Spleen (tissue), 11 donors: Measurements from ENCODE around the gene BSND. TPM values are rescaled to one million over a fixed set of nuclear protein-coding genes. Genes with fewer than 3 reads are reported as not detected.

Experiments
- DNase-seq: peaks from one replicate; pipeline ENCODE4 v3.0.0-alpha.2; 2020
- H3K27ac ChIP-seq, 8 donors: fragments of 200-600 bp; sonication (generic) in 7 of 8; 1 replicate in 4 of 8; 2 replicates in 4 of 8; pipeline versions ENCODE4 v1.5.0 to v1.8.0; 2016 to 2021; ENCODE audit warnings: inconsistent platforms in 4 of 8, mild to moderate bottlenecking in 4 of 8, moderate library complexity in 1 of 8
- H3K27me3 ChIP-seq, 7 donors: fragments of 200-600 bp; sonication (generic) in 6 of 7; replicated peaks in 1 of 7; 1 replicate in 4 of 7; 2 replicates in 3 of 7; pipeline versions ENCODE4 v1.5.0 to v1.8.0; 2016 to 2021; ENCODE audit warnings: inconsistent platforms in 3 of 7, mild to moderate bottlenecking in 1 of 7
- H3K36me3 ChIP-seq, 6 donors: fragments of 200-600 bp; sonication (generic) in 5 of 6; 1 replicate in 4 of 6; 2 replicates in 2 of 6; pipeline versions ENCODE4 v1.5.0 to v1.8.0; 2016 to 2021; ENCODE audit warnings: inconsistent platforms in 2 of 6
- H3K4me1 ChIP-seq, 6 donors: fragments of 200-600 bp; sonication (generic) in 5 of 6; 1 replicate in 3 of 6; 2 replicates in 3 of 6; pipeline versions ENCODE4 v1.5.0 to v1.8.0; 2016 to 2021; ENCODE audit warnings: inconsistent platforms in 3 of 6
- H3K4me3 ChIP-seq, 8 donors: fragments of 200-600 bp; sonication (generic) in 7 of 8; 1 replicate in 4 of 8; 2 replicates in 4 of 8; pipeline versions ENCODE4 v1.5.0 to v1.8.0; 2016 to 2021; ENCODE audit warnings: inconsistent platforms in 4 of 8, mild to moderate bottlenecking in 4 of 8, moderate library complexity in 2 of 8
- H3K9me3 ChIP-seq, 8 donors: fragments of 200-600 bp; sonication (generic) in 7 of 8; 1 replicate in 4 of 8; 2 replicates in 4 of 8; pipeline versions ENCODE4 v1.5.0 to v1.8.0; 2016 to 2021; ENCODE audit warnings: inconsistent platforms in 4 of 8
- POLR2A ChIP-seq, 3 donors: fragments of 450-650 bp; IDR thresholded peaks; one replicate each; pipeline ENCODE4 v1.5.1; 2017; ENCODE audit warnings: antibody characterized with exemption in 3 of 3, mild to moderate bottlenecking in 1 of 3
- POLR2AphosphoS5 ChIP-seq, 3 donors: sonication (generic); formaldehyde crosslinking; IDR thresholded peaks; one replicate each; pipeline ENCODE4 v1.5.1; 2017; ENCODE audit warnings: antibody characterized with exemption in 3 of 3
- WGBS, 5 donors: extraction: QIAGEN DNeasy Blood & Tissue Kit in 3 of 5; methylation state at CpG; one replicate each; pipeline versions ENCODE4 v1.1.5 to v1.1.7; 2013 to 2018; 5-methylcytosine and 5-hydroxymethylcytosine counted together
- intact Hi-C: fragments of 100-400 bp; cut with DNase I; formaldehyde crosslinking; loops from one replicate; pipeline ENCODE4 v1.15.0; 2023; ENCODE audit warnings: low total_unique reads
- polyA plus RNA-seq, 3 donors: library from polyadenylated mRNA; stranded (reverse); fragments of 200-250 nt; gene quantifications; one replicate each; pipeline ENCODE4 v1.2.1, GENCODE V29; 2013
- total RNA-seq, 7 donors: library from RNA; depleted of rRNA in 3 of 7; stranded (reverse); fragments of >200 nt in 3 of 7; fragmentation: NEBNext Ultra II Directional in 4 of 7; extraction: Animal tissue kit (Norgen Biotek cat#: 25700) in 4 of 7; gene quantifications; one replicate each; pipeline versions ENCODE4 v1.1.0 to v1.2.1, GENCODE V29; 2016 to 2021
- TF ChIP-seq, protein P1 (sequence below), 11 experiments: fragments of 200-600 bp in 7 of 11; fragments of 450-650 bp in 4 of 11; sonication (generic) in 4 of 11; IDR thresholded peaks in 8 of 11; conservative IDR thresholded peaks in 3 of 11; 1 replicate in 7 of 11; 2 replicates in 4 of 11; pipeline versions ENCODE4 v1.4.0 to v1.8.0; 2016 to 2021; ENCODE audit warnings: antibody characterized with exemption in 11 of 11, inconsistent platforms in 4 of 11, mild to moderate bottlenecking in 1 of 11
- donor health status: healthy with polysubstance abuse.
- donor health status: DM: no; HTN: no; CAD: no; lungs with moderate emphysema.
- donor health status: DM: no; HTN: no; CAD: no.
- donor health status: Bipolar disorder and iron deficiency.
- donor health status: healthy.
- donor health status: DM: no; HTN: no; CAD: no.
- donor health status: DM: yes; HTN: yes; CAD: no.

Gene BSND
- total and polyA plus RNA-seq, 10 donors = 0.02 to 0.20 (median 0.09) TPM; not detected in 5

DNA sequence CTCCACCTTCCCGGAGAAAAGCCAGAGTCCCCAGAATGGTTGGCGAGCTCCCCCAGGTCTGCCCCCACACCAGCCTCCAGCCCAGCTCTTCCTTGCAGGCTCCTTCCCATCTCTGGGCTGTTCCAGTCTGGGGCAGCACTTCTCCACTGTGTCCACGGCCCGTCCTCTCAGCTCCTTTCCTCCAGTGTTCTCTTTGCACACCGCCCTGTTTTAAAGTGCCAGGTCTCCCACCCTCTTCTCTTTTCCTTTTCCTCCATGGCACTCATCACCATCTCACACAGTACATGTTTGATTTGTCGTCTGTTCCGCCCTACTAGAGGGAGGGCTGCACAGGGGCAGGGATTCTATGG lies 34.5 kb downstream of the BSND start:
- no peak overlapping the region for H3K4me3 ChIP-seq
- H3K27ac ChIP-seq = no peak overlapping the region
- intact Hi-C loops = no loop called here
- no peaks in the 10 kb centered on the region for H3K9me3 ChIP-seq
- H3K4me1 ChIP-seq = peaks cover 0 to 18% (median 4%) of the 10 kb centered on the region in 6 donors
- H3K27me3 ChIP-seq = peaks cover 0 to 50% (median 0%) of the 10 kb centered on the region in 7 donors
- 74 to 90% (median 86%) methylated on average over 7 of the region's 7 CpGs for WGBS, 5 donors
- no peak for TF ChIP-seq POLR2AphosphoS5 (IDR thresholded peaks at IDR 0.05)
- no peak for TF ChIP-seq POLR2A (IDR thresholded peaks at IDR 0.05)
- TF ChIP-seq, protein P1, sequence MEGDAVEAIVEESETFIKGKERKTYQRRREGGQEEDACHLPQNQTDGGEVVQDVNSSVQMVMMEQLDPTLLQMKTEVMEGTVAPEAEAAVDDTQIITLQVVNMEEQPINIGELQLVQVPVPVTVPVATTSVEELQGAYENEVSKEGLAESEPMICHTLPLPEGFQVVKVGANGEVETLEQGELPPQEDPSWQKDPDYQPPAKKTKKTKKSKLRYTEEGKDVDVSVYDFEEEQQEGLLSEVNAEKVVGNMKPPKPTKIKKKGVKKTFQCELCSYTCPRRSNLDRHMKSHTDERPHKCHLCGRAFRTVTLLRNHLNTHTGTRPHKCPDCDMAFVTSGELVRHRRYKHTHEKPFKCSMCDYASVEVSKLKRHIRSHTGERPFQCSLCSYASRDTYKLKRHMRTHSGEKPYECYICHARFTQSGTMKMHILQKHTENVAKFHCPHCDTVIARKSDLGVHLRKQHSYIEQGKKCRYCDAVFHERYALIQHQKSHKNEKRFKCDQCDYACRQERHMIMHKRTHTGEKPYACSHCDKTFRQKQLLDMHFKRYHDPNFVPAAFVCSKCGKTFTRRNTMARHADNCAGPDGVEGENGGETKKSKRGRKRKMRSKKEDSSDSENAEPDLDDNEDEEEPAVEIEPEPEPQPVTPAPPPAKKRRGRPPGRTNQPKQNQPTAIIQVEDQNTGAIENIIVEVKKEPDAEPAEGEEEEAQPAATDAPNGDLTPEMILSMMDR (IDR thresholded peaks at IDR 0.05 in 8 of 11, conservative IDR thresholded peaks at IDR 0.05 in 3 of 11) = no peak
- H3K36me3 ChIP-seq = no peaks in the 10 kb centered on the region
- DNase-seq = no peak

DNA sequence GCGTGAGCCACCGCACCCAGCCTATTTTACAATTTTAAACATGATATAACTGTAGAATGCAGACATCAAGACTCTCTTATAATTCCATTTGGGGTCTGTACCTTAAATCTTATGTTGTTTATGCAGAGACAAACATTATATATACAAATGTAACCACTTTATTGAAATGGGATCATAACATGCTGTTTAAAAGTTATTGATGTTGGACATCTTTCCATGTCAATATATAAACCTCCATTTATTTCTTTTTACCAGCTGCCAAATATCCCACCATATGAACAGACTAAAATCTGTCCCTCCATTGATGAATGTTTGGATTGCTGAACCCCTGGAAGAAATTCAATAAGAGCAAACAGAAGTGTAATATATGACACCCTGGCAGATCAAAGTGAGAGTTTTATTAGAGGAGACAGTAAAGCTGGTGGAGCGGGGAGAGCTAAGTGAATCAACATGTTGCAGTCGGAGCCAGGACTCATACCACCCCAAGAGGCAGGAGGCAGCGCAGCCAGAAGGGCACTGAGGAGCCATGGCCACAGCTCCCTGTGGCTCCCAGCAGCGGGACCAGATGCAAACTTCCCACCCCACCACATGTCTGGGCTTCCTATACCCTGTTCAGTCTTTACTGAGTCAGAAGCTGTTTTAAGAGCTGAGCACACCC lies 35.9 kb downstream of the BSND start:
- WGBS, 5 donors = 85 to 98% (median 89%) methylated on average over 6 of the region's 6 CpGs
- intact Hi-C loops = no loop called here
- H3K36me3 ChIP-seq = no peaks in the 10 kb centered on the region
- H3K9me3 ChIP-seq = no peaks in the 10 kb centered on the region
- H3K27me3 ChIP-seq = peaks cover 0 to 64% (median 7%) of the 10 kb centered on the region in 7 donors
- no peak overlapping the region for H3K4me3 ChIP-seq
- H3K4me1 ChIP-seq = peaks cover 0 to 29% (median 8%) of the 10 kb centered on the region in 6 donors
- TF ChIP-seq POLR2AphosphoS5 (IDR thresholded peaks at IDR 0.05) = no peak
- TF ChIP-seq, protein P1 (IDR thresholded peaks at IDR 0.05 in 8 of 11, conservative IDR thresholded peaks at IDR 0.05 in 3 of 11) = no peak
- no peak for TF ChIP-seq POLR2A (IDR thresholded peaks at IDR 0.05)
- DNase-seq = no peak
- H3K27ac ChIP-seq = no peak overlapping the region

DNA sequence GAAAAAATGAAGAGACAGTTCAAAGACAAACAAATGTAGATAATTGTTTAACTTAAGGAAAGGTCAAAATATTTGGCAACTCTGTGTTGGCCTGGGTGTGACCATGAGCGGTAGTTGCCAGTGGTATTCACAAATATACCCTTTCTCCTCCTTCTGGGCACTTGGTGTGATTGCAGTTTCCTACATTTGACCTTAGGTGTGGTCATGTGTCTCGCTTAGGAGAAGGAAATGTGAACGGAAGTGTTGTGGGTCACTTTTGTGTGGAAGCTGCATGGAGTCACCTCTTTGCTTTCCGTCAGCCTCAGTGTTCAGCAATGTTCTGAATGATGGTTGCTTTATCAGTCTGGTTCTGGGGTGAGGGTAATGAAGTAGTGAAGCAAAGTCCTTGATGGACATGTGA lies 37.2 kb downstream of the BSND start:
- Histone ChIP-seq H3K27me3 (peaks cover 0 to 77% (median 19%) of the 10 kb centered on the region in 7 donors), H3K4me3 (no peak overlapping the region), H3K4me1 (peaks cover 0 to 40% (median 13%) of the 10 kb centered on the region in 6 donors), H3K36me3 (no peaks in the 10 kb centered on the region), H3K9me3 (no peaks in the 10 kb centered on the region), H3K27ac (peak overlapping the region in 3 of 8 donors; percentile 35 to 62 (median 59))
- 26 to 54% (median 31%) methylated on average over 4 of the region's 4 CpGs for WGBS, 5 donors
- TF ChIP-seq, protein P1 (IDR thresholded peaks at IDR 0.05 in 8 of 11, conservative IDR thresholded peaks at IDR 0.05 in 3 of 11) = peak in 5 of 11 experiments; percentile 20 to 53 (median 36)
- TF ChIP-seq POLR2AphosphoS5 (IDR thresholded peaks at IDR 0.05) = no peak
- intact Hi-C loops = no loop called here
- DNase-seq = no peak

DNA sequence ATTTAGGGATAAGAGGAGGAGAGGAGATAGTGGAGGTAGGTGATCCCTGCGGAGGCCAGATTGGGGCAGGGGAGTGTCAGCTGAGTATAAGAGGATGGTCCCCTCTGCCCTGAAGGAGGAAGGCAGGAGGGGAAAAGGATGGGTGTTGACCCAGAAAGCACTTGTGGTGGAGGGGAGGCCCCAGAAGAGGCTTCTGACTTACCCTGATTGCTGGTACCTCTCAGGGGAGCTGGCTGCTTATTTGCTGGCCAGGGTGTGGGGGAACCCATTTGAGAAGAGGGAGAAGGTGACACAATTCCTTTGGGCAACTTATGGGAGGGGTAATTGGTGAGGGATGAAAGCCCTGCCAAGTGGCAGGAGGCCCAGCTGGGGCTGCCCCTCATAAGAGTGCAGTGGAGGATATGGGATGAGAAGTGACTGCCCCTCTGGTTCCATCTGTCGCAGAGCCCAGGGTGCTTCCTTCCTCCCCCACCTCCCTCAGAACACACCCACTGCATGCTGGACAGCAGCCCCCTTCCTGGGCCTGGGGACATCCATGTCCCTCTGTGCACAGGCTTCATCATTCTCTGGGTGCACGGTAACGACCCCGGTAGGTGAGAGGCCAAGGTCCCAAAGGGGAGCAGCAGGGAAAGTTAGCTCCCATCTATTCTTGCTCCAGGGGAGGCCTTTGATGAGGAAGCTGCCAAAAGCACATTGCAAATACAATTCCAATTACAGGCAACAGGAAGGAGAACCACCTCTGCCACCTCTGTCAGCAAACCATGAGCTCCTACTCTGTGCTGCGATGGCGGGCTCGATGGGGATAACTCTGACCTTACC lies 39.2 kb downstream of the BSND start:
- H3K27me3 ChIP-seq = peaks cover 0 to 92% (median 22%) of the 10 kb centered on the region in 7 donors
- H3K9me3 ChIP-seq = no peaks in the 10 kb centered on the region
- TF ChIP-seq POLR2AphosphoS5 (IDR thresholded peaks at IDR 0.05) (no peak), POLR2A (IDR thresholded peaks at IDR 0.05) (no peak)
- TF ChIP-seq, protein P1 (IDR thresholded peaks at IDR 0.05 in 8 of 11, conservative IDR thresholded peaks at IDR 0.05 in 3 of 11) = no peak
- no peak overlapping the region for H3K4me3 ChIP-seq
- peak overlapping the region in 1 of 8 donors; percentile 62 for H3K27ac ChIP-seq
- 73 to 87% (median 76%) methylated on average over 4 to 8 of the region's 8 CpGs for WGBS, 5 donors
- H3K4me1 ChIP-seq = peaks cover 0 to 40% (median 13%) of the 10 kb centered on the region in 6 donors
- DNase-seq = no peak
- intact Hi-C loops = no loop called here
- H3K36me3 ChIP-seq = no peaks in the 10 kb centered on the region
